Ovary (tissue), 9 donors: Measurements from ENCODE around the gene SF3A2. TPM values are rescaled to one million over a fixed set of nuclear protein-coding genes. Genes with fewer than 3 reads are reported as not detected.

ENCODE experiments used
- DNase-seq, 5 donors: peaks; one replicate each; pipeline ENCODE4 v3.0.0-alpha.2; 2019 to 2020
- H3K27ac ChIP-seq, 2 donors: fragments of 200-600 bp; one replicate each; pipeline versions ENCODE4 v1.5.1 to v1.8.0; 2019 to 2022
- H3K27me3 ChIP-seq: fragments of 200-600 bp; one replicate; pipeline ENCODE4 v1.8.0; 2022
- H3K36me3 ChIP-seq: fragments of 200-600 bp; sonication (generic); one replicate; pipeline ENCODE4 v1.5.1; 2019
- H3K4me1 ChIP-seq: one replicate; pipeline ENCODE4 v1.8.1; 2013; ENCODE audit warnings: mild to moderate bottlenecking, moderate library complexity; ENCODE audit not compliant: insufficient read depth
- H3K4me3 ChIP-seq: fragments of 200-600 bp; sonication (generic); one replicate; pipeline ENCODE4 v1.5.1; 2017
- H3K9me3 ChIP-seq, 2 donors: fragments of 200-600 bp in 1 of 2; sonication (generic) in 1 of 2; one replicate each; pipeline versions ENCODE4 v1.5.1 to v1.8.1; 2013 to 2019; ENCODE audit warnings: mild to moderate bottlenecking in 1 of 2, moderate library complexity in 1 of 2
- EP300 ChIP-seq: sonication (generic); formaldehyde crosslinking; IDR thresholded peaks from one replicate; pipeline ENCODE4 v1.6.1; 2017; ENCODE audit warnings: antibody characterized with exemption
- POLR2A ChIP-seq: fragments of 450-650 bp; IDR thresholded peaks from one replicate; pipeline ENCODE4 v1.6.1; 2017; ENCODE audit warnings: antibody characterized with exemption, mild to moderate bottlenecking, moderate library complexity
- WGBS, 3 donors: extraction: QIAGEN DNeasy Blood & Tissue Kit in 1 of 3; methylation state at CpG; one replicate each; pipeline versions ENCODE4 v1.1.5 to v1.1.7; 2013 to 2017; 5-methylcytosine and 5-hydroxymethylcytosine counted together
- intact Hi-C, 4 donors: fragments of 100-400 bp; cut with DNase I; formaldehyde crosslinking; loops; one replicate each; pipeline versions ENCODE4 v1.11.0 to v1.15.1; 2022 to 2023
- polyA plus RNA-seq, 2 donors: library from polyadenylated mRNA; stranded (reverse); fragments of 200-250 nt in 1 of 2; fragments of 350-450 nt in 1 of 2; fragmentation: Illumina TruSeq in 1 of 2; extraction: RNeasy Lipid Tissue Mini Kit (QIAGEN cat#74804) in 1 of 2; gene quantifications; one replicate each; pipeline ENCODE4 v1.2.3, GENCODE V29; 2013 to 2014
- total RNA-seq, 7 donors: library from RNA; depleted of rRNA in 2 of 7; stranded (reverse); fragments of >200 nt in 2 of 7; fragmentation: NEBNext Ultra II Directional in 3 of 7; extraction: Animal tissue kit (Norgen Biotek cat#: 25700) in 3 of 7; gene quantifications; one replicate each; pipeline versions ENCODE4 v1.1.0 to v1.2.4, GENCODE V29; 2016 to 2023
- TF ChIP-seq, protein P1 (sequence below), 3 donors: fragments of 450-650 bp in 2 of 3; fragments of 200-600 bp in 1 of 3; IDR thresholded peaks; one replicate each; pipeline versions ENCODE4 v1.5.1 to v1.8.0; 2016 to 2022; ENCODE audit warnings: antibody characterized with exemption in 3 of 3, mild to moderate bottlenecking in 1 of 3
- donor health status: DM: no; HTN: no; CAD: no; lungs with moderate emphysema.
- donor health status: DM: no; HTN: no; CAD: no.
- donor health status: Bipolar disorder and iron deficiency.
- donor health status: DM: yes; HTN: yes; CAD: no.
- donor health status: DM: no; HTN: no; CAD: no.
- donor health status: DM: yes; HTN: yes; CAD: no.

Gene SF3A2
- total and polyA plus RNA-seq, 9 donors, result 13.7 to 137 (median 89.8) TPM

GRCh38 chr19:2216361-2217225 lies 20.0 kb upstream of the SF3A2 start:
- no peak overlapping the region for H3K27ac ChIP-seq
- intact Hi-C loops, result no loop called here
- WGBS, 3 donors, result 92 to 96% (median 93%) methylated on average over 38 to 43 of the region's 43 CpGs
- no peak for DNase-seq
- TF ChIP-seq, protein P1, sequence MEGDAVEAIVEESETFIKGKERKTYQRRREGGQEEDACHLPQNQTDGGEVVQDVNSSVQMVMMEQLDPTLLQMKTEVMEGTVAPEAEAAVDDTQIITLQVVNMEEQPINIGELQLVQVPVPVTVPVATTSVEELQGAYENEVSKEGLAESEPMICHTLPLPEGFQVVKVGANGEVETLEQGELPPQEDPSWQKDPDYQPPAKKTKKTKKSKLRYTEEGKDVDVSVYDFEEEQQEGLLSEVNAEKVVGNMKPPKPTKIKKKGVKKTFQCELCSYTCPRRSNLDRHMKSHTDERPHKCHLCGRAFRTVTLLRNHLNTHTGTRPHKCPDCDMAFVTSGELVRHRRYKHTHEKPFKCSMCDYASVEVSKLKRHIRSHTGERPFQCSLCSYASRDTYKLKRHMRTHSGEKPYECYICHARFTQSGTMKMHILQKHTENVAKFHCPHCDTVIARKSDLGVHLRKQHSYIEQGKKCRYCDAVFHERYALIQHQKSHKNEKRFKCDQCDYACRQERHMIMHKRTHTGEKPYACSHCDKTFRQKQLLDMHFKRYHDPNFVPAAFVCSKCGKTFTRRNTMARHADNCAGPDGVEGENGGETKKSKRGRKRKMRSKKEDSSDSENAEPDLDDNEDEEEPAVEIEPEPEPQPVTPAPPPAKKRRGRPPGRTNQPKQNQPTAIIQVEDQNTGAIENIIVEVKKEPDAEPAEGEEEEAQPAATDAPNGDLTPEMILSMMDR (IDR thresholded peaks at IDR 0.05), result no peak
- no peak for TF ChIP-seq EP300
- no peak for TF ChIP-seq POLR2A
- H3K27me3 ChIP-seq, result no peaks in the 10 kb centered on the region
- H3K4me1 ChIP-seq, result peaks cover 2% of the 10 kb centered on the region
- H3K36me3 ChIP-seq, result no peaks in the 10 kb centered on the region
- H3K9me3 ChIP-seq, result no peaks in the 10 kb centered on the region
- H3K4me3 ChIP-seq, result no peak overlapping the region

DNA sequence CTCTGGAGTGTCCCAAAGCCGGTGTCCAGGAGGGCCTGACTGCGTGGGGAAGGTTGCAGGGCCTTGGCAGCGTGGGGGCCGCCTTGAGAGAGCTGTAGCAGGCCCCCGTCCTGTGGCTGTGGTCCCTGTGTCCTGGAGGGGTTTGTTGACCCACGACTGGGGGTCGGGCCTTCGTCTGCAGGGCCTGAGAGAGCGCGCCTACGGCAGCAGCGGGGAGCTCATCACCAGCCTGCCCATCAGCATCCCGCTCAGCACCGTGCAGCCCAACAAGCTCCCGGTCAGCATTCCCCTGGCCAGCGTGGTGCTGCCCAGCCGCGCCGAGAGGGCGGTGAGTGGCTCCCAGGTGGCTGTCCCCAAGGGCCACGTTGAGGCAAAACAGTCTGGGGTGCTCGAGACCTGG lies 19.0 kb upstream of the SF3A2 start:
- Histone ChIP-seq H3K27ac (no peak overlapping the region), H3K27me3 (no peaks in the 10 kb centered on the region), H3K36me3 (no peaks in the 10 kb centered on the region), H3K4me1 (peaks cover 2% of the 10 kb centered on the region), H3K9me3 (no peaks in the 10 kb centered on the region), H3K4me3 (no peak overlapping the region)
- TF ChIP-seq, protein P1 (IDR thresholded peaks at IDR 0.05), result no peak
- TF ChIP-seq EP300 (no peak), POLR2A (no peak)
- DNase-seq, result no peak
- intact Hi-C loops, result no loop called here
- WGBS, 3 donors, result 95 to 97% (median 95%) methylated on average over 21 to 22 of the region's 22 CpGs

GRCh38 chr19:2219726-2220125 lies 16.9 kb upstream of the SF3A2 start:
- WGBS, 3 donors, result 89 to 92% (median 91%) methylated on average over 21 of the region's 21 CpGs
- TF ChIP-seq EP300 (no peak), POLR2A (no peak)
- TF ChIP-seq, protein P1 (IDR thresholded peaks at IDR 0.05), result no peak
- no peaks in the 10 kb centered on the region for H3K36me3 ChIP-seq

DNA sequence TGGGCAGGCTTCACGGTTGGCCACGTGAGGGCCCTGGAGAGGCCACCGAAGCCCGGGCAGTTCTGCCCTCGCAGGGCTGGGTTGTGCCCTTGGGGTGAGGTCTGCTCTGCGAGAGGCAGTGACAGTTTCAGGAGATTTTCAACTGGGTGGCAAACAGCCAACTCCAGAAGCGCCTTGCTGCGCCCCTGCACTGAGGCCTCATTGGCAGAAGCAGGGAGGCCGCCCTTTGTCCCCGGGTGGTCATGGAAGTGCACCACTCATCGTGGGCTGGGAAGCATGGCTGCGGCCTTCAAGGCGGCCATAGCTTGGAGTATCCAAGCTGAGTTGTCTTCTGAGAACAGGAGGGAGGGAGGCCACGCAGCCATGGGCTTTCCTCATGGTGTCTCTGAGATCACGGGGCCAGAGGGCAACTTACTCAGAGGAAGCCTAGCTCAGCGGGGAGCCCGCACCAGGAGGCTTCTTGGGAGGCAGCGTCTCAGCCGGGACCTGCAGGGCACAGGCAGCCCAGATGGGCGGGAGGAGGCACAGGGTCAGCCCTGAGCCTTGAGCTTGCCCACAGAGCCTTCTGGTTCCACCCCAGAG lies 15.3 kb upstream of the SF3A2 start:
- H3K27ac ChIP-seq, result no peak overlapping the region
- 65 to 89% (median 66%) methylated on average over 19 to 20 of the region's 20 CpGs for WGBS, 3 donors
- intact Hi-C loops, result no loop called here

More at GRCh38 chr19:2219726-2220125, 16.9 kb upstream of the SF3A2 start:
- Histone ChIP-seq H3K9me3 (no peaks in the 10 kb centered on the region), H3K4me1 (peaks cover 2% of the 10 kb centered on the region), H3K27me3 (no peaks in the 10 kb centered on the region), H3K27ac (no peak overlapping the region), H3K4me3 (no peak overlapping the region)
- intact Hi-C loops, result no loop called here
- no peak for DNase-seq

More for the DNA sequence above, 15.3 kb upstream of the SF3A2 start:
- peaks cover 2% of the 10 kb centered on the region for H3K4me1 ChIP-seq
- H3K27me3 ChIP-seq, result no peaks in the 10 kb centered on the region
- no peaks in the 10 kb centered on the region for H3K9me3 ChIP-seq
- no peaks in the 10 kb centered on the region for H3K36me3 ChIP-seq
- TF ChIP-seq EP300 (no peak), POLR2A (no peak)
- TF ChIP-seq, protein P1 (IDR thresholded peaks at IDR 0.05), result no peak
- H3K4me3 ChIP-seq, result no peak overlapping the region
- DNase-seq, result no peak
